PC-3 (cell line): ENCODE measurements around the gene DIRAS1. TPM values are rescaled to one million over a fixed set of nuclear protein-coding genes. Genes with fewer than 3 reads are reported as not detected.

Experiments used
- ATAC-seq: fragments of 200-7000 bp; cut with Tn5 transposase; 2 replicates; pipeline ENCODE4 v1.9.1; 2020; ENCODE audit warnings: mild to moderate bottlenecking, moderate library complexity
- BruUV-seq: library from RNA; stranded (reverse); fragments of 400-500 nt; replicated peaks from 2 replicates; lab custom pipeline; 2021; lab: Mats Ljungman, UMichigan
- CTCF ChIA-PET: fragments of 300-600 bp; sonication (Branson Sonifier 250); formaldehyde crosslinking; loops from one replicate; lab custom pipeline; 2022; ENCODE audit warnings: antibody characterized with exemption; lab: Charles Lee
- POLR2A ChIA-PET: fragments of 300-600 bp; sonication (Branson Sonifier 250); formaldehyde crosslinking; loops from one replicate; lab custom pipeline; 2022; ENCODE audit warnings: antibody characterized with exemption; ENCODE audit not compliant: unreplicated experiment; lab: Charles Lee
- DNase-seq: peaks from one replicate; pipeline ENCODE4 v3.0.0-alpha.2; 2015
- H2AFZ ChIP-seq: fragments of 300-600 bp; sonication (generic); 2 replicates; pipeline ENCODE4 v1.6.0; 2016; ENCODE audit warnings: antibody characterized with exemption, low read length
- H3F3A ChIP-seq: fragments of 300-600 bp; sonication (generic); one replicate; pipeline ENCODE4 v1.6.0; 2017; ENCODE audit warnings: antibody characterized with exemption, low read length, control low read depth, mild to moderate bottlenecking; ENCODE audit not compliant: unreplicated experiment
- H3K27ac ChIP-seq: fragments of 300-600 bp; sonication (generic); 2 replicates; pipeline ENCODE4 v1.5.1; 2016; ENCODE audit warnings: mild to moderate bottlenecking, low read length
- H3K27me3 ChIP-seq: fragments of 300-600 bp; sonication (generic); 2 replicates; pipeline ENCODE4 v1.6.1; 2016; ENCODE audit warnings: low read length, mixed read lengths
- H3K36me3 ChIP-seq: fragments of 300-600 bp; sonication (generic); 2 replicates; pipeline ENCODE4 v1.6.1; 2016; ENCODE audit warnings: low read depth, mixed run types, low read length, mixed read lengths
- H3K4me1 ChIP-seq: fragments of 300-600 bp; sonication (generic); 2 replicates; pipeline ENCODE4 v1.5.1; 2016; ENCODE audit warnings: low read length; ENCODE audit not compliant: insufficient read depth
- H3K4me2 ChIP-seq: fragments of 300-600 bp; sonication (generic); 2 replicates; pipeline ENCODE4 v1.6.0; 2016; ENCODE audit warnings: low read length
- H3K4me3 ChIP-seq: fragments of 300-600 bp; sonication (generic); 2 replicates; pipeline ENCODE4 v1.5.1; 2016; ENCODE audit warnings: mild to moderate bottlenecking, low read length, mixed read lengths
- H3K79me2 ChIP-seq: fragments of 300-600 bp; sonication (generic); 2 replicates; pipeline ENCODE4 v1.6.1; 2017; ENCODE audit warnings: low read length, mixed read lengths
- H3K9ac ChIP-seq: fragments of 300-600 bp; sonication (generic); 2 replicates; pipeline ENCODE4 v1.6.0; 2016; ENCODE audit warnings: mild to moderate bottlenecking, low read length
- H3K9me2 ChIP-seq: fragments of 300-600 bp; sonication (generic); replicated peaks from 2 replicates; pipeline ENCODE4 v1.6.1; 2016; ENCODE audit warnings: mixed run types, low read length, mixed read lengths
- H3K9me3 ChIP-seq: fragments of 300-600 bp; sonication (generic); 2 replicates; pipeline ENCODE4 v1.6.1; 2016; ENCODE audit warnings: low read length, mixed read lengths
- H4K20me1 ChIP-seq: fragments of 300-600 bp; sonication (generic); 2 replicates; pipeline ENCODE4 v1.6.1; 2016; ENCODE audit warnings: low read length, mixed read lengths
- EZH2 ChIP-seq: fragments of 300-600 bp; sonication (generic); IDR thresholded peaks from one replicate; pipeline ENCODE4 v1.6.1; 2017; ENCODE audit warnings: antibody characterized with exemption, mild to moderate bottlenecking, low read length; ENCODE audit not compliant: unreplicated experiment
- EZH2phosphoT487 ChIP-seq: fragments of 300-600 bp; sonication (generic); IDR thresholded peaks from 2 replicates; pipeline ENCODE4 v1.6.1; 2018; ENCODE audit warnings: mild to moderate bottlenecking, antibody characterized with exemption, low read length, borderline replicate concordance
- intact Hi-C: fragments of 100-400 bp; cut with micrococcal nuclease; formaldehyde crosslinking; loops from 2 replicates; pipeline ENCODE4 v1.9.0; 2023
- total RNA-seq: library from RNA; depleted of rRNA; stranded (reverse); fragments of >200 nt; gene quantifications from 2 replicates; pipeline ENCODE4 v1.2.3, GENCODE V29; 2014
- TF ChIP-seq, protein P1 (sequence below): fragments of 300-600 bp; sonication (generic); conservative IDR thresholded peaks from 2 replicates; pipeline ENCODE4 v1.5.1; 2017; ENCODE audit warnings: antibody characterized with exemption, low read depth, mild to moderate bottlenecking, low read length

The DIRAS1 gene
- total RNA-seq, 1 experiment from 2014 or later: 2.0 TPM

DNA sequence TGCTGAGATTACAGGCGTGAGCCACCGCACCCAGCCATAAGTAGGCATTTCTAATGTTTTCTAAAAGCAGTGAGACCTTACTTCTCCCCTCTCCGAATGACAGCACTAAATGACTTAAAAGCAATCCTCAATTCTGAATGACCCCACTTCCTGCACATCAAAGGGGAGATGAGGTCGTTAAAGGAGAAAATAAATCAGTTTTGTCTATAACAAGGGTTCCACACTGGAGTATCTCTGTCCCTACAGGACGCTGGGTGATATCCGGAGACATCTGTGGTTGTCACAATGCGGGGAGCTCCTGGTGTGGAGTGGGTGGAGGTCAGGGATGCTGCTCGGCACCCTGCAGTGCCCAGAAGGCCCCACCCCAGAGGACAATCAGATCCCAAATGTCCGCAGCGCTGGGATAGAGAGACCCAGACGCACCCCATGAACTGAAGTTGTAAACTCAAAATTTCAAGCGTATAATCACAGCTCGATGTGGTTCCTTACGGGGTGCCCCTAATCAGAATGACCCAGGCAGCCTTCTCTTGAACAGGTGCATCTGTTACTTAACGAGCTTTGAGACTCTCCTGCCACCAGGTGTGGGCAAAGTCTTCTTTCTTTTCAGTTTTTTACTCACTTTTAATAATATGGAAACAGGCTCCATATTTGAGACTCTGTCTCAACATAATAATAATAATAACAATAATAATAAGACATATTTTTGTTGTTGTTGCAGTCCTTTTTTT is 21.6 kb downstream of the DIRAS1 start:
- Histone ChIP-seq H3K4me2 (no peak overlapping the region), H4K20me1 (no peaks in the 10 kb centered on the region), H3K27ac (no peak overlapping the region), H3K36me3 (no peaks in the 10 kb centered on the region), H3K9me3 (no peaks in the 10 kb centered on the region), H3K9me2 (no peaks in the 10 kb centered on the region), H3K4me3 (no peak overlapping the region), H3K27me3 (no peaks in the 10 kb centered on the region), H2AFZ (no peak overlapping the region), H3F3A (no peaks in the 10 kb centered on the region), H3K9ac (no peak overlapping the region), H3K79me2 (no peaks in the 10 kb centered on the region), H3K4me1 (no peaks in the 10 kb centered on the region)
- BruUV-seq: no TSS peak
- intact Hi-C loops: no loop called here
- ChIA-PET POLR2A (interaction anchor here (0.6 kb wide), 1 partner anchor 13 kb away, joined by 3 read pairs; no protein-coding TSS in a partner anchor), CTCF (no interaction called here)
- DNase-seq (no peak), ATAC-seq (no peak)
- TF ChIP-seq, protein P1, sequence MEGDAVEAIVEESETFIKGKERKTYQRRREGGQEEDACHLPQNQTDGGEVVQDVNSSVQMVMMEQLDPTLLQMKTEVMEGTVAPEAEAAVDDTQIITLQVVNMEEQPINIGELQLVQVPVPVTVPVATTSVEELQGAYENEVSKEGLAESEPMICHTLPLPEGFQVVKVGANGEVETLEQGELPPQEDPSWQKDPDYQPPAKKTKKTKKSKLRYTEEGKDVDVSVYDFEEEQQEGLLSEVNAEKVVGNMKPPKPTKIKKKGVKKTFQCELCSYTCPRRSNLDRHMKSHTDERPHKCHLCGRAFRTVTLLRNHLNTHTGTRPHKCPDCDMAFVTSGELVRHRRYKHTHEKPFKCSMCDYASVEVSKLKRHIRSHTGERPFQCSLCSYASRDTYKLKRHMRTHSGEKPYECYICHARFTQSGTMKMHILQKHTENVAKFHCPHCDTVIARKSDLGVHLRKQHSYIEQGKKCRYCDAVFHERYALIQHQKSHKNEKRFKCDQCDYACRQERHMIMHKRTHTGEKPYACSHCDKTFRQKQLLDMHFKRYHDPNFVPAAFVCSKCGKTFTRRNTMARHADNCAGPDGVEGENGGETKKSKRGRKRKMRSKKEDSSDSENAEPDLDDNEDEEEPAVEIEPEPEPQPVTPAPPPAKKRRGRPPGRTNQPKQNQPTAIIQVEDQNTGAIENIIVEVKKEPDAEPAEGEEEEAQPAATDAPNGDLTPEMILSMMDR: no peak
- TF ChIP-seq EZH2 (no peak), EZH2phosphoT487 (no peak)

DNA sequence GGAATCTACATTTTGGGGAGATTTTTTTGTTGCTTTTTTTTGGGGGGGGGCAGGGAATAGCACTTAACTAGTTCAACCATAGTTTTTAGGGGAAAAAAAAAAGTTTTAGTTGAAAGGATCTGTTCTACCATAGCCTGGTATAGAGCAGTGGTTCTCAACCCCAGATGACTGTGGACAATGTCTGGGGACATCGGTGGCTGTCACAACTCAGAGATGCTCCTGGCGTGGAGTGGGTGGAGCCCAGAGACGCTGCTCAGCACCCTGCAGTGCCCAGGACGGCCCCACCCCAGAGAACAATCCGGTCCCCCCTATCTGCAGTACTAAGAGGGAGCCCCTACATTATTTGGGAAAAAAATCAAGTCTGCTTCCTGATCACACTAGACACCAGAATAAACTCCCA is 27.0 kb downstream of the DIRAS1 start:
- DNase-seq (no peak), ATAC-seq (no peak)
- Histone ChIP-seq H3K27me3 (no peaks in the 10 kb centered on the region), H3F3A (no peaks in the 10 kb centered on the region), H3K9me3 (no peaks in the 10 kb centered on the region), H3K4me2 (no peak overlapping the region), H4K20me1 (no peaks in the 10 kb centered on the region), H3K79me2 (no peaks in the 10 kb centered on the region), H3K4me3 (no peak overlapping the region), H3K9me2 (no peaks in the 10 kb centered on the region), H3K27ac (no peak overlapping the region), H2AFZ (no peak overlapping the region), H3K36me3 (no peaks in the 10 kb centered on the region), H3K4me1 (no peaks in the 10 kb centered on the region), H3K9ac (no peak overlapping the region)
- BruUV-seq: no TSS peak
- intact Hi-C loops: no loop called here
- ChIA-PET CTCF (no interaction called here), POLR2A (interaction anchor here (0.6 kb wide), 1 partner anchor 10 kb away, joined by 9 read pairs; no protein-coding TSS in a partner anchor)
- TF ChIP-seq EZH2 (no peak), EZH2phosphoT487 (no peak)
- TF ChIP-seq, protein P1: no peak
